NCI-H146 (cell line): ENCODE data around the gene HOXA13.
A peak's percentile ranks its signal among the peaks of the same experiment; 100 is the strongest.

ENCODE experiments used
- DNase-seq: peaks from one replicate; lab custom pipeline; 2025; lab: John Stamatoyannopoulos, UW

HOXA13 gene

GRCh38 chr7:27148031-27148755 is 51.7 kb downstream of the HOXA13 start:
- peak; percentile 39 for DNase-seq

GRCh38 chr7:27147199-27148030 is 52.5 kb downstream of the HOXA13 start, which contains the start of gene HOXA6:
HOXA6 (minus strand) TSS chr7:27147774; CDS start chr7:27147749, 25 bp downstream.
- peak; percentile 64 for DNase-seq

- DNase-seq: peak; percentile 35
These were observed 53.2 kb downstream of the HOXA13 start for GRCh38 chr7:27146491-27147198.

GRCh38 chr7:27145914-27146412 is 53.9 kb downstream of the HOXA13 start:
- DNase-seq: no peak

- DNase-seq: no peak
These were observed 54.6 kb downstream of the HOXA13 start for GRCh38 chr7:27145165-27145913.

- DNase-seq: no peak
These were observed 55.1 kb downstream of the HOXA13 start for GRCh38 chr7:27144781-27145164.
